ENCODE results near the gene MACROH2A2.
A peak's percentile ranks its signal among the peaks of the same experiment; 100 is the strongest.

MACROH2A2 gene

DNA sequence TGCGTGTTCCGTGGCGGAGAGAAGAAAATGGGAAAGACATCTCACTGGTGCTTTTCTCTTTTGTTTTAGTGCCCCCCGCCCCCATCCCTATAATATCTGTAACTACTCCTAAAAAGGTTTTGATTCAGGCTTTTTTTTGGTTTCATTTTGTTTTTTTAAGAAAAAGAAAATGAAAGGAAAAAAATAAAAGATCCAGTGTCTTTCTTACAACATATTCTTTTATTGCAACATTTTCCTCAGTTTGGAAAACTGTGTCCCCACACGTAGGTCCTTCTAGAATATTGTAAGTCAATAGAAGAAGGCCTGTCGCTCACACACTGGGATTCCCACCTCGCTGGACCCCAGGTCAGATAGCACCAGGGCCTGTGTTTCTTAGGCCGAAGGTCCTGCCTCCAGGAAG is 59.4 kb downstream of the MACROH2A2 start:
- no peak overlapping the region for H3K27ac ChIP-seq (replicated peaks)
- H3K27me3 ChIP-seq (ENCODE audit: insufficient read depth, poor library complexity, severe bottlenecking): no peaks in the 10 kb centered on the region
- no peak for TF ChIP-seq POLR2AphosphoS5 (IDR thresholded peaks at IDR 0.05; ENCODE audit: low read depth)
- TF ChIP-seq, protein P1, sequence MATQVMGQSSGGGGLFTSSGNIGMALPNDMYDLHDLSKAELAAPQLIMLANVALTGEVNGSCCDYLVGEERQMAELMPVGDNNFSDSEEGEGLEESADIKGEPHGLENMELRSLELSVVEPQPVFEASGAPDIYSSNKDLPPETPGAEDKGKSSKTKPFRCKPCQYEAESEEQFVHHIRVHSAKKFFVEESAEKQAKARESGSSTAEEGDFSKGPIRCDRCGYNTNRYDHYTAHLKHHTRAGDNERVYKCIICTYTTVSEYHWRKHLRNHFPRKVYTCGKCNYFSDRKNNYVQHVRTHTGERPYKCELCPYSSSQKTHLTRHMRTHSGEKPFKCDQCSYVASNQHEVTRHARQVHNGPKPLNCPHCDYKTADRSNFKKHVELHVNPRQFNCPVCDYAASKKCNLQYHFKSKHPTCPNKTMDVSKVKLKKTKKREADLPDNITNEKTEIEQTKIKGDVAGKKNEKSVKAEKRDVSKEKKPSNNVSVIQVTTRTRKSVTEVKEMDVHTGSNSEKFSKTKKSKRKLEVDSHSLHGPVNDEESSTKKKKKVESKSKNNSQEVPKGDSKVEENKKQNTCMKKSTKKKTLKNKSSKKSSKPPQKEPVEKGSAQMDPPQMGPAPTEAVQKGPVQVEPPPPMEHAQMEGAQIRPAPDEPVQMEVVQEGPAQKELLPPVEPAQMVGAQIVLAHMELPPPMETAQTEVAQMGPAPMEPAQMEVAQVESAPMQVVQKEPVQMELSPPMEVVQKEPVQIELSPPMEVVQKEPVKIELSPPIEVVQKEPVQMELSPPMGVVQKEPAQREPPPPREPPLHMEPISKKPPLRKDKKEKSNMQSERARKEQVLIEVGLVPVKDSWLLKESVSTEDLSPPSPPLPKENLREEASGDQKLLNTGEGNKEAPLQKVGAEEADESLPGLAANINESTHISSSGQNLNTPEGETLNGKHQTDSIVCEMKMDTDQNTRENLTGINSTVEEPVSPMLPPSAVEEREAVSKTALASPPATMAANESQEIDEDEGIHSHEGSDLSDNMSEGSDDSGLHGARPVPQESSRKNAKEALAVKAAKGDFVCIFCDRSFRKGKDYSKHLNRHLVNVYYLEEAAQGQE (IDR thresholded peaks at IDR 0.05; ENCODE audit: insufficient replicate concordance, low read depth): no peak
- TF ChIP-seq, protein P2, sequence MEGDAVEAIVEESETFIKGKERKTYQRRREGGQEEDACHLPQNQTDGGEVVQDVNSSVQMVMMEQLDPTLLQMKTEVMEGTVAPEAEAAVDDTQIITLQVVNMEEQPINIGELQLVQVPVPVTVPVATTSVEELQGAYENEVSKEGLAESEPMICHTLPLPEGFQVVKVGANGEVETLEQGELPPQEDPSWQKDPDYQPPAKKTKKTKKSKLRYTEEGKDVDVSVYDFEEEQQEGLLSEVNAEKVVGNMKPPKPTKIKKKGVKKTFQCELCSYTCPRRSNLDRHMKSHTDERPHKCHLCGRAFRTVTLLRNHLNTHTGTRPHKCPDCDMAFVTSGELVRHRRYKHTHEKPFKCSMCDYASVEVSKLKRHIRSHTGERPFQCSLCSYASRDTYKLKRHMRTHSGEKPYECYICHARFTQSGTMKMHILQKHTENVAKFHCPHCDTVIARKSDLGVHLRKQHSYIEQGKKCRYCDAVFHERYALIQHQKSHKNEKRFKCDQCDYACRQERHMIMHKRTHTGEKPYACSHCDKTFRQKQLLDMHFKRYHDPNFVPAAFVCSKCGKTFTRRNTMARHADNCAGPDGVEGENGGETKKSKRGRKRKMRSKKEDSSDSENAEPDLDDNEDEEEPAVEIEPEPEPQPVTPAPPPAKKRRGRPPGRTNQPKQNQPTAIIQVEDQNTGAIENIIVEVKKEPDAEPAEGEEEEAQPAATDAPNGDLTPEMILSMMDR (IDR thresholded peaks at IDR 0.05; ENCODE audit: insufficient read depth, low read length): no peak
- TF ChIP-seq SPI1 (IDR thresholded peaks at IDR 0.05; ENCODE audit: borderline replicate concordance, low read depth): no peak
- TF ChIP-seq GABPA (IDR thresholded peaks at IDR 0.05; ENCODE audit: low read depth): no peak
- H3K4me3 ChIP-seq (replicated peaks; ENCODE audit: insufficient read depth, low read length): no peak overlapping the region
- no peak for DNase-seq (ENCODE audit: low read depth in 1 of 2, low spot score in 1 of 2)

DNA sequence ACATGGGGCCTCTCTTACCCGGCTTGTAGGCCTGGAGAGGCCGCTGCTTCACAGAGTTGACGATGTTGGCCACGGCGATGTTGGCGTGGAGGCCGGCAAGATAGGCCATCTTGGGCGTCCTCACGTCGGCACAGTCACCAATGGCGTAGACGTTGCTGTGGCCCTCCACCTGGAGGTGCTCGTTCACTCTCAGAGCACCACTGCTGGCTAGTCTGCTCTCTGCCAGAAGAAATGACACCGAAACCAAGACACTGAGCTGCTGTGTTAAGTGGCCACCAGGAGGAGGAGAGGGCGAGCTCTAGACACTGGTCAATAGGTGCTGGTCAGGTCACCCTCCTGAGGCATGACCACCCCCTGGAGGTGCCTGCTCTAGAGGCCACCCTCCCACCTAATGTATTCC is 62.3 kb downstream of the MACROH2A2 start:
- TF ChIP-seq, protein P2 (IDR thresholded peaks at IDR 0.05; ENCODE audit: insufficient read depth, low read length): no peak
- TF ChIP-seq, protein P1 (IDR thresholded peaks at IDR 0.05; ENCODE audit: insufficient replicate concordance, low read depth): no peak
- TF ChIP-seq GABPA (IDR thresholded peaks at IDR 0.05; ENCODE audit: low read depth): no peak
- no peak for TF ChIP-seq POLR2AphosphoS5 (IDR thresholded peaks at IDR 0.05; ENCODE audit: low read depth)
- TF ChIP-seq SPI1 (IDR thresholded peaks at IDR 0.05; ENCODE audit: borderline replicate concordance, low read depth): no peak
- no peak for DNase-seq (ENCODE audit: low read depth in 1 of 2, low spot score in 1 of 2)
- Histone ChIP-seq H3K27ac (replicated peaks) (no peak overlapping the region), H3K27me3 (ENCODE audit: insufficient read depth, poor library complexity, severe bottlenecking) (no peaks in the 10 kb centered on the region), H3K4me3 (replicated peaks; ENCODE audit: insufficient read depth, low read length) (no peak overlapping the region)

DNA sequence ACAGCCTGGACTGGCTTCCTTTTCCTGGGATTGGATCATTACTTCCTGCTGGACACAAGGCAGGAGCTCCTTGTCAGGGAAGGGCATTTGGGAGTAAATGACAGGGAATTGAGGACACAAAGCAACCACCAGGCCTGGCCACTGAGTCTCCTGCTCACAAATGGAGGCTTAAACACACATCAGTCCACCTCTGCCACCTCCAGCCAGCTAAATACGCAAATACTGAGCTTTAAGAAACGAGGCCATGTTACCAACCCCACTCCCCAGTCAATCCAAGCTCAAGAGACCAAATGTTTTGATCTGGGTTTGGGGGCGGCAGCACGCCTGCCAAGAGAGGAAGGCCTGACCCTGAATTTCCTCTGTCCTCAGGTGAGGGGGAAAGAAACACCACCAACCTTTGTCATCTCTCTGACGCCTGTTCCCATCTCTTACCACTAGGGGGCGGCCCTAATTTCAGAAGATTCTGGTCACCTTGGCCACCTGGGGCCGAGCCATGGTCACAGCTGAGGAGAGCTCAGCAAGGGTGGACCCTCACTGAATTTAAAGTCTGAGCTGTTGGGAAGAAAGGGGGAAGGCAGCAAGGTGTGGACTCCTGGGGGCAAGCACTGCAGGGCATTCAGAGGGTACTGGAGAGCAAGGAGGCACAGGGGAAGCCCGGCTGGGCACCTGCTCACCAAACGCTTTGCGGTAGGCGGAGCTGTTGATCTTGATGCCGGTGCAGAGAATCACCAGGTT is 63.5 kb downstream of the MACROH2A2 start:
- no peak overlapping the region for H3K4me3 ChIP-seq (replicated peaks; ENCODE audit: insufficient read depth, low read length)
- peak in 1 of 2 experiments; percentile 38 for DNase-seq (ENCODE audit: low read depth in 1 of 2, low spot score in 1 of 2)
- no peaks in the 10 kb centered on the region for H3K27me3 ChIP-seq (ENCODE audit: insufficient read depth, poor library complexity, severe bottlenecking)
- H3K27ac ChIP-seq (replicated peaks): no peak overlapping the region
- no peak for TF ChIP-seq GABPA (IDR thresholded peaks at IDR 0.05; ENCODE audit: low read depth)
- TF ChIP-seq SPI1 (IDR thresholded peaks at IDR 0.05; ENCODE audit: borderline replicate concordance, low read depth): no peak
- TF ChIP-seq POLR2AphosphoS5 (IDR thresholded peaks at IDR 0.05; ENCODE audit: low read depth): no peak
- TF ChIP-seq, protein P2 (IDR thresholded peaks at IDR 0.05; ENCODE audit: insufficient read depth, low read length): peak; percentile 62
- TF ChIP-seq, protein P1 (IDR thresholded peaks at IDR 0.05; ENCODE audit: insufficient replicate concordance, low read depth): no peak
